Measurements from ENCODE around the gene HIRA. TPM values are rescaled to one million over a fixed set of nuclear protein-coding genes. Genes with fewer than 3 reads are reported as not detected.

The HIRA gene
- total RNA-seq, 2 experiments from 2014 or later = 31.2 to 55.7 TPM

GRCh38 chr22:19412478-19412877, 19.1 kb downstream of the HIRA start:
- Histone ChIP-seq H2AFZ (ENCODE audit: low read length) (no peak overlapping the region), H3K4me3 (ENCODE audit: low read depth, low read length, poor library complexity, severe bottlenecking) (no peak overlapping the region), H3K4me1 (ENCODE audit: insufficient read depth, low read length, poor library complexity, severe bottlenecking) (no peaks in the 10 kb centered on the region), H3K36me3 (ENCODE audit: insufficient read depth, low read length) (peaks cover 75% of the 10 kb centered on the region), H4K20me1 (ENCODE audit: insufficient read depth, low read length) (peaks cover 31% of the 10 kb centered on the region; the same call in 1 of the 2 replicates), H3K79me2 (ENCODE audit: insufficient read depth, low read depth, low read length) (peaks cover 75% of the 10 kb centered on the region), H3K4me2 (ENCODE audit: low read length) (no peak overlapping the region), H3K9me2 (ENCODE audit: insufficient read depth, low read length) (no peaks in the 10 kb centered on the region), H3K27ac (ENCODE audit: low read depth, low read length, poor library complexity, severe bottlenecking) (no peak overlapping the region), H3K9me3 (ENCODE audit: low read length) (no peaks in the 10 kb centered on the region)
- no TSS peak for BruUV-seq (replicated peaks)
- POLR2A ChIA-PET = interaction anchor here (0.6 kb wide), 1 partner anchor 22 kb away, joined by 3 read pairs; no protein-coding TSS in a partner anchor
- TF ChIP-seq CTCF (conservative IDR thresholded peaks at IDR 0.05; ENCODE audit: low read length) (no peak), EZH2phosphoT487 (IDR thresholded peaks at IDR 0.05; ENCODE audit: borderline replicate concordance, low read depth, low read length) (no peak)
- DNase-seq (ENCODE audit: low spot score) = no peak
- CTCF ChIA-PET (ENCODE audit: unreplicated experiment) = no interaction called here
- intact Hi-C loops (cut with micrococcal nuclease; ENCODE audit: unreplicated experiment) = no loop called here

- no TSS peak for BruUV-seq (replicated peaks)
- H3K36me3 ChIP-seq (ENCODE audit: insufficient read depth, low read length) = peaks cover 75% of the 10 kb centered on the region
- intact Hi-C loops (cut with micrococcal nuclease; ENCODE audit: unreplicated experiment) = no loop called here
- no peak overlapping the region for H3K4me3 ChIP-seq (ENCODE audit: low read depth, low read length, poor library complexity, severe bottlenecking)
- ChIA-PET POLR2A (no interaction called here), CTCF (ENCODE audit: unreplicated experiment) (no interaction called here)
- H3K4me2 ChIP-seq (ENCODE audit: low read length) = no peak overlapping the region
- H4K20me1 ChIP-seq (ENCODE audit: insufficient read depth, low read length) = peaks cover 31% of the 10 kb centered on the region; the same call in 1 of the 2 replicates
- H3K9me3 ChIP-seq (ENCODE audit: low read length) = no peaks in the 10 kb centered on the region
- H3K27ac ChIP-seq (ENCODE audit: low read depth, low read length, poor library complexity, severe bottlenecking) = no peak overlapping the region
- TF ChIP-seq CTCF (conservative IDR thresholded peaks at IDR 0.05; ENCODE audit: low read length) = no peak
- no peak for TF ChIP-seq EZH2phosphoT487 (IDR thresholded peaks at IDR 0.05; ENCODE audit: borderline replicate concordance, low read depth, low read length)
- no peak overlapping the region for H2AFZ ChIP-seq (ENCODE audit: low read length)
- no peak for DNase-seq (ENCODE audit: low spot score)
- no peaks in the 10 kb centered on the region for H3K4me1 ChIP-seq (ENCODE audit: insufficient read depth, low read length, poor library complexity, severe bottlenecking)
- no peaks in the 10 kb centered on the region for H3K9me2 ChIP-seq (ENCODE audit: insufficient read depth, low read length)
- H3K79me2 ChIP-seq (ENCODE audit: insufficient read depth, low read depth, low read length) = peaks cover 67% of the 10 kb centered on the region
Measured at GRCh38 chr22:19411690-19412045, 19.9 kb downstream of the HIRA start.

GRCh38 chr22:19410941-19411689, 20.4 kb downstream of the HIRA start:
- no peaks in the 10 kb centered on the region for H3K4me1 ChIP-seq (ENCODE audit: insufficient read depth, low read length, poor library complexity, severe bottlenecking)
- ChIA-PET CTCF (ENCODE audit: unreplicated experiment) (no interaction called here), POLR2A (interaction anchor here (0.7 kb wide), 1 partner anchor 25 kb away, joined by 3 read pairs; no protein-coding TSS in a partner anchor)
- no peaks in the 10 kb centered on the region for H3K9me2 ChIP-seq (ENCODE audit: insufficient read depth, low read length)
- TF ChIP-seq EZH2phosphoT487 (IDR thresholded peaks at IDR 0.05; ENCODE audit: borderline replicate concordance, low read depth, low read length) (no peak), CTCF (conservative IDR thresholded peaks at IDR 0.05; ENCODE audit: low read length) (no peak)
- no peaks in the 10 kb centered on the region for H3K9me3 ChIP-seq (ENCODE audit: low read length)
- H3K4me3 ChIP-seq (ENCODE audit: low read depth, low read length, poor library complexity, severe bottlenecking) = no peak overlapping the region
- peaks cover 30% of the 10 kb centered on the region; the same call in 1 of the 2 replicates for H4K20me1 ChIP-seq (ENCODE audit: insufficient read depth, low read length)
- intact Hi-C loops (cut with micrococcal nuclease; ENCODE audit: unreplicated experiment) = no loop called here
- peaks cover 61% of the 10 kb centered on the region for H3K79me2 ChIP-seq (ENCODE audit: insufficient read depth, low read depth, low read length)
- no TSS peak for BruUV-seq (replicated peaks)
- peaks cover 75% of the 10 kb centered on the region for H3K36me3 ChIP-seq (ENCODE audit: insufficient read depth, low read length)
- DNase-seq (ENCODE audit: low spot score) = no peak
- H2AFZ ChIP-seq (ENCODE audit: low read length) = no peak overlapping the region
- no peak overlapping the region for H3K4me2 ChIP-seq (ENCODE audit: low read length)
- no peak overlapping the region for H3K27ac ChIP-seq (ENCODE audit: low read depth, low read length, poor library complexity, severe bottlenecking)

Measured in OCI-LY7 (cell line).